Measurements from ENCODE around the gene SLC4A11. TPM values are rescaled to one million over a fixed set of nuclear protein-coding genes. Genes with fewer than 3 reads are reported as not detected.

Gene SLC4A11
- polyA plus RNA-seq, 10 donors: 0.44 to 1.5 (median 0.87) TPM

DNA sequence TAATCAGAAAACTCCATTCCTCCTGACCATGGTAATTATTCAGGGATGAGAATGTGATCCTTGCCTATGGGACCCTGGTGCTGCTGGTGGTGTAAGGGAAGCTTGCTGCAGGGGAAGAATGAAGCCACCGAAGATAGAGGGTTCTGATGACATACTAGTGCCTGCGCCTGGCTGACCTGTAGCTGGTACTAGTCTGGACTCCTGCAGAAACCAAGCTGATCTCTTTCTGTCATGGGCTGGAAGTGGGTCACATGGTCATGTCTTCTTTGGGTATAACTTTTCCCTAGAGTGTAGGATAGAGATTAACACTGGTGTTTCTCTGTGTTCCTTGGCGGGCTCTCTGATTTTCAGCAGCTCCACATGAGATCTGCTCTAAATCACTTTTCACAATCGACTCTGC lies 8.6 kb upstream of the SLC4A11 start:
- no peak for DNase-seq

DNA sequence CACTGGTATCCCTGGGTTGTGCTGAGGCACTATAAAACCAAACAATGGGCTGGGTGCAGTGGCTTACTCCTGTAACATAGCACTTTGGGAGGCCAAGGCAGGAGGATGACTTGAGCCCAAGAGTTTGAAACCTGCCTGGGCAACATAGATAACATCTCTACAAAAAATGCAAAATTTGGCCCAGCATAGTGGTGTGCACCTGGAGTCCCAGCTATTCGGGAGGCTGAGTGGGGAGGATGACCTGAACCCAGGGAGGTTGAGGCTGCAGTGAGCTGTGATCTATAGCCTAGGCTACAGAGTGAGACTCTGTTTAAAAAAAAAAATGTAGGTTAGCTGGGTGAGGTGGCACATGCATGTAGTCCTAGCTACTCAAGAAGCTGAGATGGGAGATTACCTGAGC lies 7.7 kb upstream of the SLC4A11 start:
- DNase-seq: no peak

DNA sequence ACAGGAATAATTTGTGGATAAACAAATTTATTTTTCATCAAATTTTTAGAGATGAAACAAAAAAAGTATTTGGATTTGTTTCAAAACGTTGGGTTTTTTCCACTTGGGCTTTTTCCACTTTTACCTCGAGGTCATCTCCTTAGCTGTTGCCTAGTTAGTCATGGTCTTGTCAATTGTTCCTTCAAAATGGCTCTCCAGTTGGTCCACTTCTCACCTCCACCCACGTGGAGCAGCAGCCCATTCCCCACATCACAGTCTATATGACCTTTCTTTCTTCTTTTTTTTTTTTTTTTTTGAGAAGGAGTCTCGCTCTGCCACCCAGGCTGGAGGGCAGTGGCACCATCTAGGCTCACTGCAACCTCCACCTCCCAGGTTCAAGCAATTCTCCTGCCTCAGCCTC lies 6.7 kb upstream of the SLC4A11 start:
- no peak for DNase-seq

- no peak for DNase-seq
Observed at GRCh38 chr20:3245156-3245555, 6.2 kb upstream of the SLC4A11 start.

DNA sequence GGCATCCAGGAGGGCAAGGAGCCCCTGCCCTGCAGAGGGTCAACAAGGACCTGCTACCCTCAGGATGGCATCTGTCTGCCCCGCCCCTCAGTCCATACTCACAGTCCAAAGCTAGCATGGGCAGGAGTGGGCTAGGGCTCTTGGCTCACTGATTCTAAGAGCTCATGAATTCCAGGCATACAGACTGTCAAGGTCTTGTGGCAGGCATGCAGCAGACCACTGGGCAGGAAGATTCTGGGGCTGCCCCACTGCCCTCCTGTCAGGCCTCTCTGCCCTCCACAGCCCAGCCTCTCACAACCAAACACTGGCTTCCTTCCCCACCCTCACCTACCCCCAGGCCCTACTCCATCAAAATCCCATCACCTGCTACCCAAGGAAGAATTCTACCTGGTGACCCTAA lies 5.6 kb upstream of the SLC4A11 start:
- no peak for DNase-seq

- DNase-seq: no peak
Observed at GRCh38 chr20:3243718-3244358, 4.8 kb upstream of the SLC4A11 start.

DNA sequence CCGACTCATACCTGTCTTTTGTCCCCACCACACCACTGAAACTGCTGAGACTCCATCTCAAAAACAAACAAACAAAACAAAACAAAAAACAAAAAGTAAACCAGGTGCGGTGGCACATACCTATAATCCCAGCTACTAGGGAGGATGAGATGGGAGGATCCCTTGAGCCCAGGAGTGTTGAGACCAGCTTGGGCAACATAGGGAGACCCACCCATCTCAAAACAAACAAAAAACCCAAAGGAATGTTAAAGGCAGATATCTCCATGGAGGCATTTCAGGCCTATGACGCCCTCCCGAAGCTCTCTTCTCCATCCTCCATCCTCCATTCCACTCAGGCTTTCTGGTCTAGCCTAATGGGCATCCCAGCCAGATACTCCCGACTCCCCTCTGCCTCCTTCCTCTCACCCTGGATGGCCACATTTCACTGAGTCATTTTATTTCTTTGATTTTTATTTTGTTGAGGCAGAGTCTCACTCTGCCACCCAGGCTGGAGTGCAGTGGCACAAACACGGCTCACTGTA lies 3.2 kb upstream of the SLC4A11 start:
- DNase-seq: no peak

DNA sequence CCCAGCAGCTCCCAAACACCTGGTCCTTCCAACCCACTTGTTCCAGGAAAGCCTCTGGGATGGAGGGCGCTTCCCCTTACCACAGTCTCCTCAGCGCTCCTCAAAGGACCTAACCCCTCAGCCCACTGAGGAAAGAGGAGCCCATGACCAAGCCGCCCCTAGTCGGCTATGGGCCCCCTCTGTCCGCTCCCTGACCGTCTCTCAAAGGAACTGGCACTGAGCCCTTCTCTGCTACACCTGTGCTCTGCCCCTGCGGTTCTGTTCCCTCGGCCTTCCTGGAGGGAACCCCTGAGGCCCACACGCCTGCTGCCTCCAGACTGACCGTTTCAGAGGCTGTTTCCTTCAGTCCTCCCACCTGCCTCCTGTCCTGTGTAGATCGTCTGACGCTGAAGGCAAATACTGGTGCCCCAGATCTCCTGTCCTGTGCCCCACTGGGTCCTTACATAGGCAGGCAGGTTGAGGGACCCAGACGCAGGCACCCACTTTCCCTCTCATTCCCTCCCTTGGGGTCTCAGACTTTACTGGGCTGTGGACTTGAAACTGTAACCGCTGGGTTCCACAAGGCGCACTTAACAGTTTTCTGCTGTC lies 1.9 kb upstream of the SLC4A11 start:
- DNase-seq: no peak

DNA sequence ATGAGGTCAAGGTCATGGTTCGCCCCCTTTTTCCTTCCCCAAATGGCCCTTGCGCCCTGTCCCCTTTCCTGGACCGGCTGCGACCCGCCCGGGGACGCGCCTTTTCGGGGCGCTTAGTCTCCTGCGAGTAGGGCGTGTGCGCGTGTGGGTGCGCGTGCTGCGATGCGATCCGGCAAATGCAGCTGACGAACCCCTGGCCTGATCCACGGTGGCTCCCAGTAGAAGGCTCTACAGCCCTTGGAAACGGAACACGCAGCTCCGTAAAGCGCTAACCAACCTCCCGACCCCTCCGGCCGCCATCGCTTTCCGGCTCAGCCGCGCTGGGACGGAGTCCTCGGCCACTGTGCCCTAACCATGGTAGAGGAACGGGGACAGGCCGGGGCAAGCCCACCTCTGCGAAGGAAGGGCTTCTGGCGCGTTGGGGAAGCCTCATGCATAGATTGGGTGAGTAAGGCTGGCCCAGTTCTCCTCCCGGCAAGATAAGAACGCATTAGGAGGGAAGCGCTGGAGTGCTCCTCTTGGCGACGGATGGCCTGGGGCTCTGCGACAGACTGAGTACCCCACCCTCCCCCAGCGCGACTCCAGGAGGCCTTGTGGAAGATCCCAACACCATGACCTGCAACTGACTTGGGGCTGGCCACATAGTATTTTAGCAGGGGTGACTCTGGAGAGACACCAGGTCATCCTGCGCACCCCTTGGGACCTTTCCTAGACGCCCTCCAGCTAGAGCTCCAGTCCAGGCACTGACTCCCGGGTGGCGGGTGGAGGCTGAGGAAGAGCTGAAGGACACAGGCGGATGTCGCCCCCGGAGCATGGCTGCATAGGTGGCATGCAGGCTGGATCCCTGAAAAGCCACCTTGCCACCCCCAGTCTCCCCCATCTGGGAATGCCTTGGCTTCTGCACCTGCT lies 1.1 kb upstream of the SLC4A11 start:
- peak in 1 of 3 donors; percentile 40 for DNase-seq

- peak in 2 of 3 donors; percentile 13 to 48 for DNase-seq
Observed at GRCh38 chr20:3238616-3239025, 369 bp downstream of the SLC4A11 start.

- no peak for DNase-seq
Observed at GRCh38 chr20:3237958-3238615, 903 bp downstream of the SLC4A11 start.

DNA sequence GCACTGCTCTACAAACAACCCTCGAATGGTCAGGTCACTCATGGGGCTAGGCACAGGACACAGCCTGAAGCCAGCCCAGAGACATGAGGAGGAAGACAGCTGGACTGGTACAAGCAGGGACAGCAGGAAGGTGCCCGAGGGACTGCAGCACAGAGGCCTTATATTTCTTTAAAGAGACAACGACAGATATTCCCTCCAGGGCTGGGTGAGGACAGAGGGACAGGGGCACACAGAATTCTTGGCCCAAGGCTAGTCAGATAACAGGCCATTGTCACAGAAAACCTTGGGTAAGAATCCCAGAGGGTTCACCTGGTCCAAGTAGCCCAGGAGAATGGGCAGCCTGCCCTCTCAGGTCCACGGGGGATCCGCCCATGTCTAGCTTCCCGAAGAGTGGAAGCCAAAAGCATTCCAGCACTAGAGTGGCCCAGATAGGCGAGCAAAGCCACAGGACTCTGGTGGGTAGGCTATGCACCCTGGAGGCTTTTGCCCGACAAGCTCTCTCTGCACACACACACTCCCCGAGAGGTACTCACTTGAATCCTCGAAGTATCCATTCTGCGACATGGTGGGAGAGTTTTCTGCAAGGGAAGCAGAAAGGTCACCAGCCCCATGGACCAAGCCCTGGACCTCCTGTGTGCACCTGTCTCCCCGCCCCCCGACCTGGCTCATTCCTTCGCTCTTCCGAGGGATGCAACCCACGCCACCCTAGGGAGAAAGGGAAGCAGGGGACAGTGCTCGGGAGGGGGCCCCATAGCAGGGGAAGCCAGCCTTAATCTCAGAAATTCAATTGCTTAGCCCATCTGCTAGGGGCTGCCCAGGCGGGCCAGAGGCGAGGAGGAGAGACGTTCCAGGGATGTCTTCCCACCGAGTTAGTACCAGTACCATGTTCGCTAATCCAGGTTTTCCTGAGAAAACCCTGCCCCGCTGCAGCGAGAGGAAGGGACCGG lies 1.7 kb downstream of the SLC4A11 start:
- no peak for DNase-seq

DNA sequence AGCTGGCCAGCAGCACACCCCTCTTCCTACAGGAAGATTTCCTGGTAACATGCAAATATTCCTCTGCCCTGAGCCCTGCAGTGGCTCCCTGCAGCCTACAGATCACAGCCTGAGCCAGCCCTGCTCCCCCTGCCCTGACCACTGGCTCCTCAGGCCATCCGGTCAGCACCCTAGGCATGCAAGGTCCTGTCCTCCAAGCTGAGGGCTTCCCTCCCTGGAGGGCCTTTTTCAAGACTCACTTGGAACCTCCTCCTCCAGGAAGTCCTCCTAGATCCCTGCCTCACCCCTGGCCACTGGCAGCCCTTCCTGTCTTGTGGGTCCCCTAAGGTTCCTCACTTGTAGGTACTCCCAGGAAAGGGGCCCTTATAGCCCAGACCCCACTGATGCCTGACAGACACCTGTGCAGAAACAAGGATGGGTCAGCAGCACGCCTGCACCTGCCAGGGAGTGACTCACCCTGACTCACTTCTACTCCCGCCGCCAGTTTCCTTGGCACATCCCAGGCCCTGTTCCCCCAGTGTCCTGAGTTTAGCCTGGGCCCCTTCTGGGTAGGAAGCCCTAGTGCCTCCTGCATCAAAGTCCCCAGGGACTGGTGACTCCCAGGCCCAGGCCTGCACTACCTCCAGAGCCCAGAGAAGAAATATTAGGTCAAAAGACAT lies 3.2 kb downstream of the SLC4A11 start:
- no peak for DNase-seq

DNA sequence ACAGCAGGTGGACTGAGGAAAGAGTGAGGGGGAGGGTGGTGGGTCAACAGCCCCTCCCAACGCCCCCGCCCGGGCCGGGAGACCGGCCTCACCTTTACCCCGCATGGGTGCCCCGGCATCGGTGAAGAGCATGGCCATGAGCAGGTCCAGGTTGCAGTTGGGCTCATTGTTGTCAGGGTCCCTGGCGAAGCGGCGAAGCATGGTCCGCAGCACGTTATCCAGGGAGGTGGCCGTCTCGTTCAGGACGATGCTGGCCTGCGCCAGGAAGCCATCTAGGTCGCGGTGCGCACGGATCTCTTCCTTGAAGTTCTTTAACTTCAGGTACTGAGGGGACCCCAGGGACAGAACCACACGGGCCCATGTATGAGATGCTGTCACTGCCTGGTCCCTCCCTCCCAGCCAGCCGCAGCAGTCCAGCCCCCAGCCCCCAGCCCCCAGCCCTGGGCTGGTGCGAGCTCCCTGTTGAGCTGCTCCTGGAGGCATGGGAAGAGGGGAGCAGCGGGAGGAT lies 4.9 kb downstream of the SLC4A11 start:
- DNase-seq: no peak

DNA sequence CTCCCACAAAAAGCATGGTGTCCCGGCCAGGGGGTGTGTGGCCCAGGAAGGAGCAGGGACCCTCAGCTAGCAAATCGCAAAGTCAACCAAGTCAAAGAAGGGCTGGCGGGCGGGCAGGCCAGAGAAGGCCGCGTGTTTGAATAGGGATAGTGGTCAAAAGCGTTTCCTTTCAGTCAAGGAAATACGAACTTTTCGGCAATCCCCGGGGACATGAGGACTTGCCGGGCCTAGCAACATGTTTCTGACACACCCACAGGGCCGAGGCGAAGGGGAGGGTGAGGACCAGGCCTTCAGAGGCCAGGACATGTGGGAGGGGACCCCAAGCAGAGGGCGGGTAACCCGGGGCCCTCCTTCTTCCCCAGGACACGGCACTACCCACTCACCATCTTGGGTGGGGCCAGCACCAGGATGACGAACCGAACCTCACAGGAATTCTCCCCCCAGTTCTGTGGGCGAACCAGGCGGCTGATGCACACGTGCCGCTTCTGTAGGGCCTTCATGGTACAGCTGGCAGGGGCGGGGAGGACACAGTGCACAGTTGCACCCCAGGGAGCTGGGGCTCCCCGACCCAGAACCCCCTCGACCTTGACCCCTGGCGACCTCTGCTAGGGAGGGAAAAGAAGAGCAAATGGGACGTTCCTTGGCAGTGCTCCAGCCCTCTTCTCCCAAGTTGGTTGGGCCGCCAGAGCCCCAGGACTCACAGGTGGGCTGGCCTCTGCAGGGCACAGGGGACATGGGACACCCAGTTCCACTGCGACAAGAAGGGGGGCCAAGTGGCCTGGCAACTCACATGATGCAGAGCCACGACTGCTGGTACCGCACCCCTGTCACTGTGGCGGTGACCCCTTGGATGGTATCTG lies 5.6 kb downstream of the SLC4A11 start:
- DNase-seq: no peak

DNA sequence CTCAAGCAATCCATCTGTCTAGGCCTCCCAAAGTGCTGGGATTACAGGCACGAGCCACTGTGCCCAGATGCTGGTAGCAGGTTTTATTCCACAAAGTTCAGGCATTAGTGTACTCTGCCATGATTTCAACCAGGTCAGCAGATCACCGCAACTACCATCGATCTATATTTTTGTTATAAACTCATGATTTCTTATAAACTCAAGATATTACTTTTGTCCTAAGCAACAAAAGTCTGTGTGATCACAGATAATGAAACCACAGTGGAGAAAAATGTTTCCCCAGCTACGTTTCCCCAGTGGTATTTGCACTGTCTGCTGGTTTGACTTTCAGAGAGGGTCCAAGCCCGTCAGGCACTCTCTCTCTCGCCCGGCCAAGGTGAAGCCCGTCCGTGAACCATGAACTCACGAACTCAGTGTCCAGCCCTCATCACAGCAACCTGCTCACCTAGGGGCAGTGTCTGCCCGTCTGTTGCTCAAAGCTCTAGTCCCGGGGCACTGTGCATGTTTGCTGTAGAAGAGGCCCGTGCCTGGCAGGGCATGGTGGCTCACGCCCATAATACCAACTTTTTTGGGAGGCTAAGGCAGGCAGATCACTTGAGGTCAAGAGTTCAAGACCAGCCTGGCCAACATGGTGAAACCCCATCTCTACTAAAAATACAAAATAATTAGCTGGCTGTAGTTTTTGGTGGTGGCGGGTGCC lies 7.0 kb downstream of the SLC4A11 start:
- DNase-seq: no peak

GRCh38 chr20:3231116-3231515 lies 7.9 kb downstream of the SLC4A11 start:
- no peak for DNase-seq

DNA sequence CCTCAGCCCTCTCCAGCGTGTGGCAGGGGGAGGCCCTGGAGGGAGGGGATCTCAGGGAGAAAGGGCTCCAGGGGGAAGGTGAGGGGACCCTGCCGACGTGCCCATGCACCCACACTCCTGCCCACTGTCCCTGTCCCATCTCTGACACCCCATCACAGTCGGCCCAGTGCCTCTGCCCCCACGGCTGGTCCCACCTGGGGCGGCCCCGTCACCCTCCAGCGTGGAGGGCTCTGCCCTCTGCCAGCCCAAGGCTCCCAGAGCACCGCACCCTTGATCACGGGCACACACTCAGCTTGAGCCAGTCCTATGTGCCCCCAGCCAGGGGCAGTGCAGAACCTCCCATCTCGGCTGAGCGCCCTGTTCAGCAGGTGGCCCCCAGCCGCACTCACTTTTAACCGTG lies 9.2 kb downstream of the SLC4A11 start:
- no peak for DNase-seq

GRCh38 chr20:3229158-3229557 lies 9.8 kb downstream of the SLC4A11 start:
- no peak for DNase-seq

All from muscle of back (tissue), 11 donors.